Progenitor cell of endocrine pancreas (in vitro differentiated cells): Measurements from ENCODE around the gene TMEM236. TPM values are rescaled to one million over a fixed set of nuclear protein-coding genes. Genes with fewer than 3 reads are reported as not detected.

Experiments
- DNase-seq: peaks from one replicate; pipeline ENCODE4 v3.0.0; 2021; ENCODE audit warnings: low spot score; ENCODE audit not compliant: unreplicated experiment
- H3K27ac Mint-ChIP-seq: 2 replicates; pipeline ENCODE4 v1.8.0; 2021; ENCODE audit warnings: mild to moderate bottlenecking, moderate library complexity, mixed read lengths
- H3K27me3 Mint-ChIP-seq: 2 replicates; pipeline ENCODE4 v1.8.0; 2021; ENCODE audit warnings: mixed read lengths
- H3K36me3 Mint-ChIP-seq: 2 replicates; pipeline ENCODE4 v1.8.0; 2022; ENCODE audit warnings: mixed read lengths; ENCODE audit not compliant: insufficient read depth
- H3K4me1 Mint-ChIP-seq: 2 replicates; pipeline ENCODE4 v1.8.0; 2021; ENCODE audit warnings: low read depth, mixed read lengths
- H3K4me3 Mint-ChIP-seq: 2 replicates; pipeline ENCODE4 v1.8.0; 2021; ENCODE audit warnings: low read depth, mild to moderate bottlenecking, moderate library complexity, mixed read lengths
- H3K9me3 Mint-ChIP-seq: 2 replicates; pipeline ENCODE4 v1.8.0; 2021; ENCODE audit warnings: low read depth, mixed read lengths
- CTCF ChIP-seq: fragments of 200-600 bp; sonication (generic); IDR thresholded peaks from one replicate; pipeline ENCODE4 v1.5.0; 2021; ENCODE audit warnings: antibody characterized with exemption, mild to moderate bottlenecking; ENCODE audit not compliant: unreplicated experiment
- total RNA-seq: library from RNA; stranded (reverse); gene quantifications from 2 replicates; pipeline ENCODE4 v1.2.1, GENCODE V29; 2021

TMEM236 gene
- total RNA-seq, 1 donor from 2014 or later: 0.07 TPM

GRCh38 chr10:17811146-17811865, 59.3 kb downstream of the TMEM236 start:
- no peak for DNase-seq
- Mint-ChIP-seq H3K36me3 (no peaks in the 10 kb centered on the region), H3K27ac (no peak overlapping the region), H3K4me1 (peaks cover 2% of the 10 kb centered on the region), H3K27me3 (peaks cover 55% of the 10 kb centered on the region), H3K4me3 (no peak overlapping the region), H3K9me3 (no peaks in the 10 kb centered on the region)
- no peak for TF ChIP-seq CTCF

- H3K36me3 Mint-ChIP-seq: no peaks in the 10 kb centered on the region
- peaks cover 30% of the 10 kb centered on the region for H3K27me3 Mint-ChIP-seq
- H3K4me1 Mint-ChIP-seq: peaks cover 2% of the 10 kb centered on the region
- no peak for TF ChIP-seq CTCF
- no peak overlapping the region for H3K4me3 Mint-ChIP-seq
- DNase-seq: no peak
- H3K9me3 Mint-ChIP-seq: no peaks in the 10 kb centered on the region
- H3K27ac Mint-ChIP-seq: no peak overlapping the region
Measured at GRCh38 chr10:17814973-17815372, 63.0 kb downstream of the TMEM236 start.

- no peak overlapping the region for H3K4me3 Mint-ChIP-seq
- H3K36me3 Mint-ChIP-seq: no peaks in the 10 kb centered on the region
- H3K27ac Mint-ChIP-seq: no peak overlapping the region
- no peak for TF ChIP-seq CTCF
- DNase-seq: no peak
- H3K4me1 Mint-ChIP-seq: no peaks in the 10 kb centered on the region
- H3K9me3 Mint-ChIP-seq: no peaks in the 10 kb centered on the region
- H3K27me3 Mint-ChIP-seq: peaks cover 26% of the 10 kb centered on the region
Measured at GRCh38 chr10:17816199-17816598, 64.2 kb downstream of the TMEM236 start.

- no peak overlapping the region for H3K27ac Mint-ChIP-seq
- DNase-seq: no peak
- no peaks in the 10 kb centered on the region for H3K4me1 Mint-ChIP-seq
- H3K27me3 Mint-ChIP-seq: peaks cover 22% of the 10 kb centered on the region
- no peaks in the 10 kb centered on the region for H3K9me3 Mint-ChIP-seq
- H3K4me3 Mint-ChIP-seq: no peak overlapping the region
- TF ChIP-seq CTCF: no peak
- H3K36me3 Mint-ChIP-seq: no peaks in the 10 kb centered on the region
Measured at GRCh38 chr10:17817316-17817715, 65.3 kb downstream of the TMEM236 start.

- no peak for DNase-seq
- H3K36me3 Mint-ChIP-seq: no peaks in the 10 kb centered on the region
- no peak overlapping the region for H3K27ac Mint-ChIP-seq
- H3K9me3 Mint-ChIP-seq: no peaks in the 10 kb centered on the region
- H3K27me3 Mint-ChIP-seq: peaks cover 23% of the 10 kb centered on the region
- no peaks in the 10 kb centered on the region for H3K4me1 Mint-ChIP-seq
- TF ChIP-seq CTCF: no peak
- no peak overlapping the region for H3K4me3 Mint-ChIP-seq
Measured at GRCh38 chr10:17817790-17818189, 65.8 kb downstream of the TMEM236 start.
